ENCODE data around the gene NFIA. TPM values are rescaled to one million over a fixed set of nuclear protein-coding genes. Genes with fewer than 3 reads are reported as not detected.

Gene NFIA
- total and polyA plus RNA-seq, 8 donors: 9.6 to 108 (median 37.2) TPM

- H3K27me3 ChIP-seq: no peaks in the 10 kb centered on the region
- no peak overlapping the region for H3K4me3 ChIP-seq
- peaks cover 6 to 38% (median 25%) of the 10 kb centered on the region in 4 donors for H3K4me1 ChIP-seq
- TF ChIP-seq POLR2A (IDR thresholded peaks at IDR 0.05) (no peak), CTCF (IDR thresholded peaks at IDR 0.05) (no peak), POLR2AphosphoS5 (IDR thresholded peaks at IDR 0.05) (no peak), EP300 (IDR thresholded peaks at IDR 0.05) (no peak)
- no peak for DNase-seq
- intact Hi-C loops (cut with DNase I; ENCODE audit: low total_unique reads): no loop called here
- no peaks in the 10 kb centered on the region for H3K36me3 ChIP-seq
- peak overlapping the region in 1 of 5 donors; percentile 75 for H3K27ac ChIP-seq
- H3K9me3 ChIP-seq: no peaks in the 10 kb centered on the region
Observed at GRCh38 chr1:61131248-61131647, 48.9 kb downstream of the NFIA start.

- intact Hi-C loops (cut with DNase I; ENCODE audit: low total_unique reads): no loop called here
- peak in 1 of 2 donors; percentile 59 for DNase-seq
- H3K9me3 ChIP-seq: no peaks in the 10 kb centered on the region
- no peak for TF ChIP-seq POLR2A (IDR thresholded peaks at IDR 0.05)
- no peak for TF ChIP-seq EP300 (IDR thresholded peaks at IDR 0.05)
- no peak for TF ChIP-seq POLR2AphosphoS5 (IDR thresholded peaks at IDR 0.05)
- TF ChIP-seq CTCF (IDR thresholded peaks at IDR 0.05): no peak
- H3K36me3 ChIP-seq: no peaks in the 10 kb centered on the region
- peak overlapping the region in 4 of 5 donors; percentile 34 to 75 (median 65) for H3K27ac ChIP-seq
- H3K4me3 ChIP-seq: no peak overlapping the region
- peaks cover 6 to 40% (median 25%) of the 10 kb centered on the region in 4 donors for H3K4me1 ChIP-seq
- H3K27me3 ChIP-seq: no peaks in the 10 kb centered on the region
Observed at GRCh38 chr1:61131716-61132115, 49.4 kb downstream of the NFIA start.

GRCh38 chr1:61132176-61132638, 49.8 kb downstream of the NFIA start:
- no peak for TF ChIP-seq CTCF (IDR thresholded peaks at IDR 0.05)
- WGBS, 5 donors: 26 to 35% (median 34%) methylated on average over 5 of the region's 5 CpGs

GRCh38 chr1:61132645-61133334, 50.4 kb downstream of the NFIA start:
- DNase-seq: peak in 1 of 2 donors; percentile 54
- TF ChIP-seq POLR2AphosphoS5 (IDR thresholded peaks at IDR 0.05) (no peak), POLR2A (IDR thresholded peaks at IDR 0.05) (no peak), EP300 (IDR thresholded peaks at IDR 0.05) (no peak), CTCF (IDR thresholded peaks at IDR 0.05) (no peak)
- 12 to 21% (median 16%) methylated on average over 6 of the region's 6 CpGs for WGBS, 5 donors
- intact Hi-C loops (cut with DNase I; ENCODE audit: low total_unique reads): no loop called here
- H3K27ac ChIP-seq: peak overlapping the region in 4 of 5 donors; percentile 34 to 75 (median 65)
- H3K4me3 ChIP-seq: peak overlapping the region in 1 of 4 donors; percentile 10
- H3K9me3 ChIP-seq: no peaks in the 10 kb centered on the region
- peaks cover 6 to 44% (median 25%) of the 10 kb centered on the region in 4 donors for H3K4me1 ChIP-seq
- H3K36me3 ChIP-seq: no peaks in the 10 kb centered on the region
- H3K27me3 ChIP-seq: no peaks in the 10 kb centered on the region

More at GRCh38 chr1:61132176-61132638, 49.8 kb downstream of the NFIA start:
- Histone ChIP-seq H3K9me3 (no peaks in the 10 kb centered on the region), H3K27me3 (no peaks in the 10 kb centered on the region), H3K36me3 (no peaks in the 10 kb centered on the region), H3K4me1 (peaks cover 6 to 43% (median 25%) of the 10 kb centered on the region in 4 donors), H3K4me3 (peak overlapping the region in 1 of 4 donors; percentile 10), H3K27ac (peak overlapping the region in 4 of 5 donors; percentile 34 to 75 (median 65))
- DNase-seq: no peak
- intact Hi-C loops (cut with DNase I; ENCODE audit: low total_unique reads): no loop called here
